Kidney tubule cell (primary cell): ENCODE results near the gene AHCYL2.
"Not testable (repeated sequence)": the region's sequence is repeated elsewhere in the genome, so short reads cannot be mapped to it uniquely, and the experiment has no call there.

Source experiments
- DNase-seq: peaks from one replicate; pipeline ENCODE4 v3.0.0-alpha.2; 2018; ENCODE audit warnings: low spot score

Gene AHCYL2

DNA sequence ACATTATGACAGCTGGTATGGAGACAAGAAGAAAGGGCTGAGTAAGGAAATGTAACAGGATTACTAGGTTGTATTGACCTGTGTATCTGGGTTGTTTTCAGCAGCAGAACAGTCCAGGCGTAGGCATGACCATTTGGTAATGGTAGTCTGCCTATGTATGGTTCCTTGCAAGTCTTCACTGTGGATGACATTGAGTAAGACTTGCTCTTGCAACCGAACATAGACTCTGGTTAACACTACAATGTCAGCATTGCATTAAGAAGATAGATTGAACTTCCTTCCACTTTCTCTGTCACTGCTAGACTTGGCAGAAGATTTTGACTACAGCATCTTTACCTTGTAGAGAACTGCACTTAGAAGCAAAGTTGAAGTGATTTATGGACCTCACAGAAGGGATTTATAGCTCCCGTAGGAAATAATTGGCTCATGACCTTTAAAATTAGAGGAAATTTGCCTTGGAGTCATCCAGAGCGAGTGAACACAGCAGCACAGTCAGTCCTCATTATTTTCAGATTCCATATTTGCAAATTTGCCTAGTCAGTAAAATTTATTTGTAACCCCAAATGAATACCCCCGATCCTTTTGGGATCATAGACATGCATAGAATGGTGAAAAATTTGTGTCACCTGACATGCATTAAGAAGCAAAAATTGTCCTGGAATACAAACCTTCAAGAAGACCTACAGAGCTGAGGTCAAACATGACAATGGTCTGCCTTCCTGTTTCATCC lies 129.8 kb downstream of the AHCYL2 start:
- no peak for DNase-seq

DNA sequence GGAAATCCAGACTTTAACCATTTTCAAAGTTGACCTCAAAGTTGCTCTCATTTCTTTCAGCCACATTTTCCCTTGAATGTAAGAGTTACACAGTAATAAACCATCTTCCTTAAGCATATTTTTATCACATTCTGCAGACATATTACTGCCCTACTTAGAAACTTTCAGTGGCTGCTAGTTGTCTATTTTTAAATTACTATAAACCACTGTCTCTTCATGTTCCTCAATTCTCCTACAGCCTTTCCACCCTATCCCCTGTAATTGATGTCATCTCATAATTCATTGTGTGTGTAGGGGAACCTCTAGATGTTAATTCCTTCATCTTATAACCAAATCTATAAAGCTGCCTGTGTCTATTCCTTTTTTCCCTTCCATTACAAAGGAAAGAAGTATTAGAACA lies 131.3 kb downstream of the AHCYL2 start:
- no peak for DNase-seq

- DNase-seq, result no peak
Measured at GRCh38 chr7:129359176-129359575, 134.3 kb downstream of the AHCYL2 start.

DNA sequence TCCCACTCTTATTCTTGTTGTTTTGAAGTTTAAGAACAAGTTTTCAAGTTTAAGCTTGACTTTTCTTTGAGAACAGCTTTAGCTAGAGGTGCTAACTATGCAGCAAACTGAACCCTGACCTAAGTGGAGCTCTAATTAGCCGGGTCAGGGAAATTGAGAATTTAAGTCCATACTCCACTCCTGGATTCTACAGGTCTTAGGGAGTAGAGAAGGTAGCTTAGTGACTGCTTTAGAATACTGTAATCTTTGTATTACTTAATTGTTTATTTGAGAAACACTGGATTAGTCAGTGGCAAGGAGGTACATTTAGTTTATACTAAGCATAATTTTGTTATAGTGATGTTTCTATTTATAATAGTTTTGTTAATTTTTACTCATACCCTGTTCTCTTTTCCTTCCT lies 134.8 kb downstream of the AHCYL2 start:
- no peak for DNase-seq

DNA sequence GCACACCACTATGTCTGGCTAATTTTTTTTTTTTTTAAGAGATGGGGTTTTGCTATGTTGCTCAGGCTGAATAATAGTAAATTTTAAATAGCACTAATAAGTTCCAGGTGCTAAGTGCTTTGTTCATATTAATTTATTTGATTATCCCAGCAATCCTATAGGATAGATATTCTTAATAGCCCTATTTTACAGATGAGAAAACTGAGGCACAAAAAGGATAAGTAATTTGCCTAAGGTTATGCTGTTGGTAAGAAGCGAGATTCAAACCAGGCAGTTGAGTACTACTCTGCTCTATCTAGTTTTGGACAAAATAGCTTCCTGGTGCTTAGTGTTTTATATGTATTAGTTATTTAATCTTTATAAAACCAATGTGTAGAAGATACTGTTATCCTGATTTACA lies 136.9 kb downstream of the AHCYL2 start:
- DNase-seq, result no peak

DNA sequence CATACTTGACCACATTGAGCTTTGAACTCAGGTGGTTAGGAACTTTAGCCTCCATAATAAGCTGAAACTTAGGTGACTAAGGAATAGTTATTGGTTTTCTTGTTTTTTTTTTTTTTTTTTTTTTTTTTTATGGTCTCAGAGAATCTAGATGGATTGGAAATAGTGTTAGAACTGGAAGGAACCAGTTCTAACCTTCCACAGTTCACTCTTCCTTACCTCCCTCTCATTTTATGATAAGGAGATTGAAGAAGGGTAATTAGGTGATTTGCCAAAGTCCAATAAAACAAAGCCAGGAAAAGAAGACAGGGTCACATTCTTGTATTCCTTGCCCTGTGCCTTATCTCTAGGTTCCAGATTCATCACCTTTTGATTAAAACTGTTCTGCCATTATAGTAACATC lies 137.7 kb downstream of the AHCYL2 start:
- DNase-seq, result no peak

GRCh38 chr7:129367349-129367699 lies 142.5 kb downstream of the AHCYL2 start:
- no peak for DNase-seq

DNA sequence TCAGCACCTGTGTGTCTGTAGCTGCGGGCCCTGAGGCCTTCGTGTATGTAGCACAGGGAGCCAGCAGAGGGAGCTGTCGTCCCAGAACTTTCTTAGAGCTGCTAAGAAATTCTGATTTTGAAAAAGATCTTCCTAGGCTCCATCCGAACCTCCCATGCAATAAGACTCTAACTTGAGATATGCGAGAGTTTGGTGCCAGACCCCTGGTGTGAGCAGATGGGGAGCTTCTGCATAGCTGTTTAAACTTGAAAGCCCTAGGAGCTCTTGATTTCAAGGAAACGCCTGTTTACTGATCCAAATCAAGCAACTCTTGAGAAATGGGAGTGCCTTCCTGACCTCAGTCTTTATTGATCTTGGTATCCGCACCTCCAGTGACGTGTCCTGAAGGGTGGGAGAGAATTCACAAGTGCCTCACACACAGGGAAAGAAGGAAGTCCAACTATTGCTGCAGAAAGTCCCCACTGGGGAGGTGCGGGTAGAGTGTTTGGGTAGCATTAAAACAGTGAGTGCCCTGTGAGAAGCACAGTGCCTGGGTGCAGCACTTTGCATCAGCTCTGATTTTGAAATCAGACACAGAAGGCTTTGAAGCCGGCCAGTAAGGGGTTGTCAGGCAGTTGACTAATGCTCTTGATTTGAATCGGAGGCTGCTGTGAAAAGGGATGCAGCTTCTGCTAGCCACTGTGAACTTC lies 143.0 kb downstream of the AHCYL2 start:
- peak; percentile 78 for DNase-seq

DNA sequence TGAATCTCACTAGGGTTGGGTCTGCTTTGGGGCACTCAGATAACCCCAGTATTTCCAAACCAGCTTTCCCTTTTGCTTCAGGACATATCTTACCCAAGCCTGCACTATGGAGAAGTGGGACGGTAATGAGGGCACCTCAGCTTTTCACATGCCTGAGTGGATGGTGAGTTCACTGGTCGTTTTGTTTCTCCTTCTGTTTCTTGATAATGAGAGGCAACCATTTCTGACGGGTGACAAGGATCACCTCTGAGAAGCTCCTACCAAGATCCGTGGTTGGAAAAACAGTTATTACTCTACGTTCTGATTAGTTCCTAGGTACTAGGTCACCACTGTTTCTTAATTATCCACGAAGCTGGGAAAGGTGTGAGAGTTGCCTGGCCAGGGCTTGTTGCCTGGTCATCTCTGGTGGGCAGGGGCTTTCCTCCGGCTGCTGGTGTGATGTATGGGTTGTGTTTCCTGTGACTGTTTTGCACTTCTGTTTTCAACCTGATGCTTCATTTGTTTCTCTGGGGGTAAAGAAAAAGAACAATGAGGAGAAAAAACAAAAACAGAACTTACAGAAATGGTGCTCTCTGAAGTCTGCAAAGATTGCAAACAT lies 143.7 kb downstream of the AHCYL2 start:
- DNase-seq, result no peak

DNA sequence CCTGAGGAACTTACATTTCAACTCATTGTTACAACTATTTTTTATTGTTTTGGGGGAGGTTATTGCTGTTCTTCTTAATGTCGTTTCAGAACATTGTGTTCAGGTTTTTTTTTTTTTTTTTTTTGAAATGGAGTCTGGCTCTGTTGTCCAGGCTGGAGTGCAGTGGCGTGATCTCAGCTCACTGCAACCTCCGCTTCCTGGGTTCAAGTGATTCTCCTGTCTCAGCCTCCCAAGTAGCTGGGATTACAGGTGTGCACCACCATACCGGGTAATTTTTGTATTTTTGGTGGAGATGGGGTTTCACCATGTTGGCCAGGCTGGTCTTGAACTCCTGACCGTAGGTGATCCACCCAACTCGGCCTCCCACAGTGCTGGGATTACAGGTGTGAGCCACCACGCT lies 144.6 kb downstream of the AHCYL2 start:
- DNase-seq, result not testable (repeated sequence)

DNA sequence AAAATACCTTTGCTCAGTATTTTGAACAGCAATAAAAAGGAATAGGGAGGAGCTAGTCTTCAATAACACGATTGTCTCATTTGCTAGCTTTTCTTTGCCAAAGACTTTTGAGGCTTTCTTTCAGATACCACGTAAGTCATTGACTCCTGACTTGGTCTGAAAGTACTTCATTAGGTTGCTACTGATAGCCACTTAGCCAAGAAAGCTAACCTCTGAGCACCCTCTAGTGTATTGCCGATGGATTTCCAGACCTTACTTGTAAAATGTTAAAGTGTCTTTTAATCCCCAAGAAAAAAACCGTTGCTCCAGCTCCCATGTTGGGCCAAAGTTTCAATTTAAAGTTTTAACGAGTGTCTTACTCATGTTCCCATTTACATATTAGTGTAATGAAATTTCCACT lies 146.0 kb downstream of the AHCYL2 start:
- no peak for DNase-seq

DNA sequence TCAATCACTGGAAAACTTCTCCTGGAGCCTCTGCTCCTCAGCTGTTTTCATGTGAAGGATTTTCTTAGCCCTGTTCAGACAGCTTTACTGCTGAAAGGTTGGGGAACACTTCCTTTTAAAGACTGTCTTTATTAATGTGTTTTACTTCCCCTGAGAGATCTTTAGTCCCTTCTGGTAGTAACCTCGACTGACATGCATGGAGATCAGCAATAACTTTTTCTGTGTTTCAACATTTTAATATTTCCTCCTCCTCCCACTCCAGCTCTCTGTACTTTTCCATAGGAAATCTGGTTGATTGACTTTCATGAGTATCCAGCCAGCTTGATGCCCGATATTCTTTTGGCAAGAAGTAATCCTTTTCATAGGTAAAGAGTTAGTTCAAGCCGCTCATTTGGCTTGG lies 146.7 kb downstream of the AHCYL2 start:
- no peak for DNase-seq

DNA sequence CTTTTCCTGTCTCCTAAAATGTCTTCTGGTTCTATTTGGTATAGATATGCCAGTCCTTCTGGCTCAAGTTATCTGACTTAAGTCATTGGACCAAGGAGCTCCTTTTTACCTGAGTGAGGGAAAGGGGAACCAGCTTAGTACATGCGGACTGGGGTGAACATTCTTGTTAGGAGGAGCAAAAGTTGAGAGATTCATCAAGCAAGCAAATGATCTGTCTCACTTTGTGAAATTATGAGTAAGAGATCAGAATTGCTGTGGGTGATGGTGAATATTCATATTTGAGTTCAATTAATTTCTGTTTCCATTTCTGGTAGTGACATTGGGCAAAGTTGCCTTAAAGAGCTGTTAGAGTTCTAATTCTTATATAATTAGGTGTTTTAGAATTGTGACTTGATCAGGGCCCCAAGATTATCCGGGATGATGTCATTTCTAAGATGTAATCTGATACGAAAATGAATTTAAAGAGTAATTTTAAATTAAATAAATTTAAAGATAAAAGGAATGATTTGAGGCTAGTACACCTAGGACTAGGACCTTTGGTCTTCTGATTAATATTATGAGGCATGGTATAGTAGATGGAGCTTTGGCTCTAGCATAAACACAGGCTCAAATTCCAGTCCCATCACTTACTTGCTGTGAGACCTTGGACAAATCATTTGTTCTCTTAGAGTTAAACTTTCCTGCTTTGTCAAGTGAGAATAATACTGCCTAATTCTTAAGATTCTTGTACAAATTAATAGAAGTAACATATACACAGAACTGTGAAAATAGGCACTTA lies 149.0 kb downstream of the AHCYL2 start:
- DNase-seq, result no peak

- no peak for DNase-seq
Measured at GRCh38 chr7:129375141-129375938, 150.5 kb downstream of the AHCYL2 start.

DNA sequence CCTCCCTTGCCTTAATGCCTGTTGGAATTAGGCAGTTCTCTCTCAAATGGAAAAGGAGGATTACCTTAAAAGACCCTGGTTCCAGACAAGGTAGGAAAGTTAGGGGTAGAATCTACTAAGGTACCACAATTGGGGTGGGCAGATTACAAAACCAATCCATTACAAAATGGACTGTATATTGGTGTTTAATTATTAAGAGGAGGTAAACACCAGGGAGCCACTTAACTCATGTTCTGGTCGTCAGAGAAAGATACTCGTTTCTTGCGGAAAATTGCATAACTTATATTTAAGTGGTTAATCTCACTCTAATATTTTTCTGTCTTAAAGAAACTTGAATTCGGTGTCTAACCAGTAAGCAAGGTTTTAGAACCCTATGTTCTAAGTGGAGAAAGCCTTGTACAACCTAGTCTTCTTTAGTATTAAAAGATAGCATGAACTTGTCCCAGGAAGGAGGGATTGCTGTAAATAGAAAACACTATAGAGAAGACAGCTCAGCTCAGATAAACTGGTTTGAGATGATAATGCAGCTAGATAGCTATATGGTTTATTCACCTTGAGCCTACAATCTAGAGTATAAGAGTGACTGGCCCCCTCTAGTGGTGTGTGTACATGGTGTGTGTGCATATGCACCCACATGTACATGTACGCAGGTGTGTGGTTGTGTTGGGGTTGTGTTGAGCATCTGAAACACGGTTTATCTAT lies 151.4 kb downstream of the AHCYL2 start:
- peak; percentile 30 for DNase-seq

DNA sequence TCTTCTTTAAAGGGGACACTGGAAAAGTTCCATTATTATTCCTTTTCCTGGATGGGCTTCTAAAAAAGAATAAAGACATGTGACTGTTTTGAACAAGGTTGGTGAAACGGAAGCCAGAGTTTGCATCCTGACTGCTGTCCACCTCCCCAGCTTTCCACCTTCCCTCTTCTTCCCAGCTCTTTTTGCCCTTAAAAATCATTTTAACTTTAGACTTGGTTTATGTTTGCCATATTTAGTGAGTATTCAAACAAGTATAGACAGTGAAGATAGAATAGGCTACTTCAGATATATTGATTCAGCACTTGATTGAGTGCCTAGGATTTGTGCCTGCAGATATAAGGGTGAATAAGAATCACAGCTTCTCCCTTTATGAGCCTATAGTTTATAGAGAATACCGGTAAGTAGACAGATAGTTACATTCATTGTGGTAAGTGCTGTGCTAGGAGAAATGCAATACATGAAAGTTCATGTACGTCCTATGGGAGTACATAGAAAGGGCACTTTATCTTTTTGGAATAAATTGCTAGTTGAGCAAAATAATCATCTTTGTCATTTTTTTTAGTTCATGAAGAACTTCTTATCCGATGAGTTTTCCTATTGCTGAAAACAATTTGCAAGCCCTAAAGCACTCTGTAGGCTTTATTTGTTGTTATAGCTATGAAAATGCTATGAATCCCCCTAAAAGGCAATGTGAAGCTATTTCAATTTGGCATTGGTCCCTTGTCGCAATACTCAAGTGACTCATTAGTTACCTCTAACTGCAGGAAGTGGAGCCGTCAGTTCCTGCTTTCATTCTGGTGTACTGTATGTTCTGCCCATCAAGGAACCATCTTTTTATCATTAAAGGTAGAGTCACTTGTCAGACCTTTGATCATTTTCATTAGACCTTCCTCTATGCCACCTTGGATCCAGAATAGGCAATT lies 152.2 kb downstream of the AHCYL2 start:
- DNase-seq, result peak; percentile 47

DNA sequence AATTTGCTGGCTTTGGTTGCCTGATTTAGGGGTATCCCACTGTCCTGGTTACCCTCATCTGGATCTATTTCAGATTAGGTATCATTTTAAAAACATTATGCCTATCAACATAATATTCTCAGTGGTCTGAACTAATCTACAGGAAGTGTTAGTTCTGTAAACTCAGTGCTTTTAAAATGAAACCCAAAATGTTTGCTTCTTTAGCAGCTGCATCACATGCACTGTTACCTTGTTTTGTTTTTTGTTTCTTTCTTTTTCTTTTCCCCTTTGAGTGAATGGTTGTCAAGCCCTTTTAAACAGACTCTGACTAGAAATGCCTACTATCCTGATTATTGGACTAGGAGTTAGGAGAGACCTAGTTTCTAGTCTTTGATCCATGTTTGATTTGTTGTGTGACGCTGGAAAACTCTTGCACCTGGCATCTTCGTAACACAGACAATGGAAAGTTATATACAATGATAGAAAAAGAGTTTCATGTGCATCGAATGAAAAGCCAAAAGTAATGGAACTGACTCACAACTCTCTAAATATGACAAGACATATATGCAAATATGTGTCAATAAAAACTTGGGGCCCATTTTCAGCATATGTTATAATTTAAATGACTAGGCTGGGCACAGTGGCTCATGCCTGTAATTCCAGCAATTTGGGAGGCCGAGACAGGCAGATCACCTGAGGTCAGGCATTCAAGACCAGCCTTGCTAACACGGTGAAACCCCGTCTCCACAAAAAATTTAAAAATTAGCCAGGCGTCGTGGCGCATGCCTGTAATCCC lies 157.1 kb downstream of the AHCYL2 start:
- DNase-seq, result no peak

GRCh38 chr7:129383542-129384132 lies 158.8 kb downstream of the AHCYL2 start:
- DNase-seq, result no peak

GRCh38 chr7:129385116-129385515 lies 160.3 kb downstream of the AHCYL2 start:
- DNase-seq, result no peak
